GM12801 (cell line): ENCODE results near the gene LEMD2.

ENCODE experiments used
- TF ChIP-seq, protein P1 (sequence below): IDR thresholded peaks from one replicate; pipeline ENCODE4 v1.5.1; 2011; ENCODE audit warnings: control low read depth; ENCODE audit not compliant: insufficient read length; ENCODE audit errors: extremely low read depth

LEMD2 gene

GRCh38 chr6:33828764-33829731 is 40.1 kb upstream of the LEMD2 start:
- TF ChIP-seq, protein P1, sequence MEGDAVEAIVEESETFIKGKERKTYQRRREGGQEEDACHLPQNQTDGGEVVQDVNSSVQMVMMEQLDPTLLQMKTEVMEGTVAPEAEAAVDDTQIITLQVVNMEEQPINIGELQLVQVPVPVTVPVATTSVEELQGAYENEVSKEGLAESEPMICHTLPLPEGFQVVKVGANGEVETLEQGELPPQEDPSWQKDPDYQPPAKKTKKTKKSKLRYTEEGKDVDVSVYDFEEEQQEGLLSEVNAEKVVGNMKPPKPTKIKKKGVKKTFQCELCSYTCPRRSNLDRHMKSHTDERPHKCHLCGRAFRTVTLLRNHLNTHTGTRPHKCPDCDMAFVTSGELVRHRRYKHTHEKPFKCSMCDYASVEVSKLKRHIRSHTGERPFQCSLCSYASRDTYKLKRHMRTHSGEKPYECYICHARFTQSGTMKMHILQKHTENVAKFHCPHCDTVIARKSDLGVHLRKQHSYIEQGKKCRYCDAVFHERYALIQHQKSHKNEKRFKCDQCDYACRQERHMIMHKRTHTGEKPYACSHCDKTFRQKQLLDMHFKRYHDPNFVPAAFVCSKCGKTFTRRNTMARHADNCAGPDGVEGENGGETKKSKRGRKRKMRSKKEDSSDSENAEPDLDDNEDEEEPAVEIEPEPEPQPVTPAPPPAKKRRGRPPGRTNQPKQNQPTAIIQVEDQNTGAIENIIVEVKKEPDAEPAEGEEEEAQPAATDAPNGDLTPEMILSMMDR, result no peak

GRCh38 chr6:33828452-33828763 is 39.5 kb upstream of the LEMD2 start:
- TF ChIP-seq, protein P1, result no peak

- TF ChIP-seq, protein P1, result no peak
Measured at GRCh38 chr6:33827546-33828451, 38.9 kb upstream of the LEMD2 start.

GRCh38 chr6:33826537-33826936 is 37.6 kb upstream of the LEMD2 start:
- TF ChIP-seq, protein P1, result no peak

- TF ChIP-seq, protein P1, result no peak
Measured at GRCh38 chr6:33824461-33825154, 35.7 kb upstream of the LEMD2 start.

GRCh38 chr6:33823806-33824205 is 34.9 kb upstream of the LEMD2 start:
- TF ChIP-seq, protein P1, result no peak
